ENCODE measurements around the gene DDX1. TPM values are rescaled to one million over a fixed set of nuclear protein-coding genes. Genes with fewer than 3 reads are reported as not detected.
A peak's percentile ranks its signal among the peaks of the same experiment; 100 is the strongest.

The DDX1 gene
- total RNA-seq, 1 donor from 2014 or later: 75.4 TPM

DNA sequence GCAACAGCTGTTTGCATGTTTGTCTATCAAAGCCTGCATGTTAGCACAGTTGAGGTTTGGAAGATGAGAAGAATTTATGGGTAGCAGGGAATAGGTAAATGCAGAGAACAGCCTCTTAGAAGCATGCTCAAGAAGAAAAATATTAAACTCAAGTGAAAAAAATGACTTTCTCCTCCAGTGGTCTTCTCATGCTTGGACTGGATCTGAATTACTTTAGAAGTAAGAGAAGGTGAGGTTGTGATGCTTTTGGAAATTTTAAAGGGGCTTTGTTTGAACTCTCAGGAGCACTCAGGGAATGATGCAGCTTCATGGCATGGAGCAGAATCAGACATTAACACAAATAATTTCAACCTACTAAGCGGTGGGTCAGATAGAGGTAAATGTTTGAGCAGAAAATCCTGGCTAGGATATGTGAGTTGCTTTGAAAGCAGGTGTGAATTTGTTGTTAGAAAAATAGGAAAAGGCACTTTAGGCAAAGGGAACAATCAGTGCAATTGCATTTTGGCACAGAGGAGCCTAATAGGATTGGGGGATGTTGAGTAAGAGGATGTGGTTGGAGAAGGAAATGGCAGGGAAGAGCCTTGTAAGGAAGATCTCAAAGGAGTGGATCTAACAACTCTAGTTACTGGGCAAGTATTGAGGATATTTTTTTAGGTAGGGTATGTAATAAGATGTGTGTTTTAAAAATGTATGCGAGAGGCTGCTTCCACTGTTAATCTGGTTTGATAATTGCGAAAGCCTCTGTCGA lies 76.3 kb downstream of the DDX1 start:
- intact Hi-C loops (cut with DNase I): no loop called here
- ATAC-seq (peak; percentile 65), DNase-seq (ENCODE audit: low spot score) (no peak)

DNA sequence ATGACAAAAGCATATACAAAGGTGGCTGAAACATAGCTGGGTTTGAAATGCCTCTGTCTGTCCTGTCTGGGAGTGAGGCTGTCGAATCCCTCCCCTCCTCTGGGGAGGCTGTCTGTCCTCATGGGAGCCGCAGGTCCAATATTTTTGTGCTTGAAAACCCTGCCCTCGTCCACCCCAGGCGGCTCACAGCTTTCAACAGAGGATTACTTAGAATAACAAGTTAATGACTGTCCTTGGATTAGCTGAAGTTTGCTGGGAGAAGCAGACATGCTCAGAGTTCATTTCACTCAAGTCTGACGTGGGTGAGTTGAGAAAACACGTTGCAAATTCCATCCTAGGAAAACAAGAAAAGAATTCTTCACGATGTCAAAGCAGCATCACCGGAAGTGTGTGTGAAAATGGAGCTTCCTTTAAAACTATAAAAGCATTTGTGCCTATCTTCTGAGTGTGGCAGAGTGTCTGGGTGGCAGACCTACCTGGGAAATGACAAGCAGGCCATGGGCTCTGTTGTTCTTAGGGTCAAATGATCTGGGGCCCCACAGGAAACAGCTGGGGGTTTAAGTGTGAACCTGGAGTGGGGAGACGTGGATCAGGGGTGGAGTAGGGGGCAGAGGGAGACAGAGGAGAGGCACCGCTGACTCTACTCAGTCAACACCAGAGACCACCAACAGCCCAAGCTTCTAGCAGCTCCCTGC lies 77.1 kb downstream of the DDX1 start:
- ATAC-seq (peak; percentile 17), DNase-seq (ENCODE audit: low spot score) (no peak)
- intact Hi-C loops (cut with DNase I): no loop called here

DNA sequence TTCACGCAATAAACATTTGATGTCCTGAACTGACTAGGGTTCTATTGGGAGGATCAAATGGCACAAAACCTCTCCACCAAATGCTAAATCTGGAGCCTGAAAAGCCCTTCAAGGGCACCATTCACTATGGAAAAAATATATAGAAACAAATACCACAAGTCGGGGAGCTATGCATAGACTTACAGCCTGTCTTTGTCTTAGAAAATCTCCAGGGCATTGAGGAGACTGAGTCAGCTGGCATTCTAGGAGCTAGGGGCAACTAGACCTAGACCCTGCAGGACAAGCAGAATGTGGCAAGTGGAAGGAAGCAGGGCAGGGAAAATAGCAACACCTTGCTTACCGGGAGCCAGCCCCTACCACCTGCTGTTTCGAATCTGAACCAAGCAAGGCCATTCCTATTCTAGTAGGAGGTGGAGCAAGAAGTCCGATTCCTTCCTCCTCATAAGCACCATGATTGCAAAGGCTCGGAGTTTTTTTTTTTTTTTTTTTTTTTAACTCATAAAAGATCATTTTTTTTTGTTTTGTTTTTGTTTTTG lies 77.8 kb downstream of the DDX1 start:
- intact Hi-C loops (cut with DNase I): no loop called here
- ATAC-seq: no peak
- DNase-seq (ENCODE audit: low spot score): no peak

DNA sequence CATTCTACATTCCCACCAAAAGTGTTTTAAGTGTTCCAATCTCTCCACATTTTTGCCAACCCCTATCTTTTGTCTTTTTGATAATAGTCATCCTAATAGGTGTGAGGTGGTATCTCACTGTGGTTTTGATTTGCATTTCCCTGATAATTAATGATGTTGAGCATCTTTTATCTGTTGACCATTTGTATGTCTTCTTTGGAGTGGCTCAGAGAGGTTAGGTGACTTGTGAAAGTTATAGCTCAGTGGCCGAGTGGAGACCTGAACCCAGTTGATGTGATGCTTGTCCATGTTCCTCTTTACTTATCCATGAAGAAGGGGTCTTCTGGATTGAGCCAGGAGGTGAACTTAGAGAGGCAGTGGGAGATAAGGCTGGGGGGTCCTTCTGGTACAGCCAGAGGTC lies 78.8 kb downstream of the DDX1 start:
- no peak for ATAC-seq
- intact Hi-C loops (cut with DNase I): no loop called here

DNA sequence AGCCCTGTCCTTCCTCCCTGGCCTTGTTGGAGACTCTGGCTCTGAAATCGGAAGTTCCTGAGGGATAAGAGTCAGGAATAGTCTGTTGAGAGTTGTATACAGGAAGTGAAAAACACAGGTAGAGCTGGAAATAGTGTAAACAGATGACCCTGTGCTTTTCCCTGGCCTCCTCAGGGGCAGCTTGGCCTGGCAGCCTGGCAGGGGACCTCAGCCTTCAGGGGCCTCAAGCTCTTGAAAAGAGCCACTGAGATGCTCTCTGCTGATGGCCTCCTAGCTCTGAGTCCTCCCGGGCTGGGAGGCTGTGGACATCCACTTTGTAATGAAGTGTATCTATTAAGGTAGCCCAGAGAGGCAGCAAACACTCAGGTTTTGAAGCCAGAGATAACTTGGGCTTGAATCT lies 79.3 kb downstream of the DDX1 start:
- DNase-seq (ENCODE audit: low spot score) (no peak), ATAC-seq (no peak)
- intact Hi-C loops (cut with DNase I): no loop called here

More for the DNA sequence above, 78.8 kb downstream of the DDX1 start:
- no peak for DNase-seq (ENCODE audit: low spot score)

DNA sequence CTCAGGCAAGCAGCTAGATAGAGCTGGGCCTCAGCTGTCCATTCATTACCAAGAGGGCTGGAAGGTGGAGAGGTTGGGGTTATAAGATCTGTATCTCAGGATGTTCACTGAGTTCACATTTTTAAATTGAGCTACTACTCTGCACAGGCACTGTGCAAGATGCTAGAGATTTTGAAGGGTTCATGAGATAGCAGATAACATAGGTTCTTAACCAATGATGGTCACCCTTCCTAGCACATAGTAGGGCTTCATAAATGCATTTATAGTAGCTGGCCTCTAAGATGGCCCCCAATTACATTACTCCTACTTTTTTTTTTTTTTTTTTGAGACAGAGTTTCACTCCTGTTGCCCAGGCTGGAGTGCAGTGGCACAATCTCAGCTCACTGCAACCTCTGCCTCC lies 79.7 kb downstream of the DDX1 start:
- intact Hi-C loops (cut with DNase I): no loop called here
- ATAC-seq (no peak), DNase-seq (ENCODE audit: low spot score) (no peak)

DNA sequence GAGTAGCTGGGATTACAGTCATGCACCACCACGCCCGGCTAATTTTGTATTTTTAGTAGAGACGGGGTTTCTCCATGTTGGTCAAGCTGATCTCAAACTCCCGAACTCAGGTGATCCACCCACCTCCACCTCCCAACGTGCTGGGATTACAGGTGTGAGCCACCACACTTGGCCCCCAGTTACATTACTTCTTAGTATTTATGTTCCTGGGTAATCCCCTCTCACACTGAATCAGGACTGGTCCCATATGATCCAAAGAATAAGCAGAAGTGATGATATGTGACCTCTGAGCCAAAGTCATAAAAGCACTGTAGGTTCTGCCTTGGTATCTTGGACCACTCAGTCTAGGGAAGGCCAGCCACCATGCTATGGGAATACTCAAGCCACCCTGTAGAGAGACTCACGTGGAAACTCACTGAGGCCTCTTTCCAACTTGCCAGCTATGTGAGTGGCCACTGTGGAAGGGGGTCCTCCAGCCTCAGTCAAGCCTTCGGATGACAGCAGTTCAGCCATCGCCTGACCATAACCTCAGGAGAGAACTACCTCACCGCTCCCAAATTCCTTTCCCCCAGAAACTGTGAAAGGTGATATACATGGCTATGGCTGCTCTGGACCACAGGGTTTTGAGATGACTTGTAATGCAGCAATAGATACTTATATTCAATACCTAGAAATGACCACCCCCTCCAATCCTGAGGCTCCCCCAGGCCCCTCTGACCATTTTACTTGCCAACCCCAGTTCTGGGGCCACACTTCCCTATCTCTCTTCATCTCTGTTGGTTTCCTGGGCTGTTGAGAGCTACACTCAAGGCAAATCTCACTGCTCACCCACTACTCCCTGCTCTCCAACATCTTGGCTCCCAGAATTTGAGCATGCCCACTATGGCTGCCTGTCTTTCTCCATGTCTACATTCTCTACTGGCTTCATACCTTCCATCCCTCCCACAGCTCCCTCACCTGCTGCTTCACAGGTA lies 80.5 kb downstream of the DDX1 start:
- intact Hi-C loops (cut with DNase I): no loop called here
- DNase-seq (ENCODE audit: low spot score) (no peak), ATAC-seq (no peak)

DNA sequence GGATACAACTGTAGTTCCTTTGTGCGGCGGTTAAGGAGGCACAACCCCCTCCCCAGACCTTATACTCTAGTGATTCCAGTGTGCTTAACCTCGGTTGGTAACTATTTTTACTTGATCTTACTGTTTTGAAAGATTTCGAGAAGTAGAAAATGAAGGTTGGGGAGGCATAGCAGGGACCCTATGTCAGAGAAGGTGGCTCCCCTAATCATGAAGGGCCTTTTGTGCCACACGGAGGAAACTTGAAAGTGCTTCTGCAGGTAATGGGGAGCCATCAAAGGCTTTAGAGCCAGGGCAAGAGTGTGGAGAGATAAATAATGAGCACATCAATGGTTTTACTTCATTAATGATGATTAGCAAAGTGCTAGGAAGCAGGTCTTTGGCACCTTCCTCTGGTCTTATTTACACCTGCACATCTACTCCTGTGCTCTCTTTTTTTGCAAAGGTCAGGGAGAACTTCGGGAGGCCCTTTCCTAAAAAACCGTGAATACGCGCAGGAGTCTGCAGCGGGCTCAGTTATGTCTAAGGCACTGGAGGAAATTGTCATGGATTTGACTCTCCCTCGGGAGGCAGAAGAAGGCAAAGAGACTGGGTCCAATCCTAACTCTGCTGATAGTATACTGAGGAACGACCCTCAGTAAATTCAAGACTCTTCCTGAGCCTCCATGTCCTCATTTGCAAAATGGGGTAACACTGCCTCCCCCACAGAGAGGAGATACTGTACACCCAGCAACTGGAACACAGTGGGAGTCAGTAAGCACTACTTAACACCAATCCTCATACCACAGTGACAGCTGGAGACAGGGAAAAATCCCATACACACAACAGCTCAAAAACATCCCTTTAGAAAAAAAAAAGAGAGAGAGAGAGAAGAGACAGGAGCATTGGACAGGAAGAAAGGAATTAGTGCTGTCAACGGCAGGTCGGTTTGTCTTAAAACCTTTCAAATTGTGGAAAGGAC lies 81.6 kb downstream of the DDX1 start:
- intact Hi-C loops (cut with DNase I): no loop called here
- ATAC-seq (no peak), DNase-seq (ENCODE audit: low spot score) (no peak)

DNA sequence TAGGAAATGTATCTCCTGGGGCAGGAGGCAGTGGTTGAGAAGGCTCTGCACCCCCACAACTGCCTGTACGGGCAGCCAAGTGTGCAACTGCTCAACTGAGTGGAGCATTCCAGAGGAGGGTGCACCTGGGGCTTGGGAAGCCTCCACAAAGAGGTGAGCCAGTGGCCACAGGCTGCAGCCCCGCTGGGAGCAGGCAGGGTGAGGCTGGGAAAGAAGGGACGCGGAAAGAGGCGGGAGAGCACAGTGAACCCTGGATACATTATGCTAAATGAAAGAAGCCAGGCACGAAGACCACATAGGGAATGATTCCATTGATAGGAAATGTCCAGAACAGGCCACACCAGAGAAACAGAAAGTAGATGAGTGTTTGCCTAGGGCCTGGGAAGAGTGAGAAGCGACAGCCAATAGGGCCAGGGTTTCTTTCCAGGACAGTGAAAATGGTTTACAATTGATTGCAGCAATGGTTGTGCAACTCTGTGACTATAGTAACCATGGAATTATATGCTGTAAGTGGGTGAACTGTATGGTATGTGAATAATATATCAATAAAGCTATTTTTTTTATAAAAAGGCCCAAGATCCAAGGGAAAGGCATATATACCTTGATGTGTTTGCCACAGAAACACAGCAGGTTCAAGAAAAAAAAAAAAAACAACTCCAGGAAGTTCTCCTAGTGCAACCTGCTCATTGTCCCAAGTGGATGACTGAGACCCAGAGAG lies 82.4 kb downstream of the DDX1 start:
- intact Hi-C loops (cut with DNase I): no loop called here
- ATAC-seq (no peak), DNase-seq (ENCODE audit: low spot score) (no peak)

DNA sequence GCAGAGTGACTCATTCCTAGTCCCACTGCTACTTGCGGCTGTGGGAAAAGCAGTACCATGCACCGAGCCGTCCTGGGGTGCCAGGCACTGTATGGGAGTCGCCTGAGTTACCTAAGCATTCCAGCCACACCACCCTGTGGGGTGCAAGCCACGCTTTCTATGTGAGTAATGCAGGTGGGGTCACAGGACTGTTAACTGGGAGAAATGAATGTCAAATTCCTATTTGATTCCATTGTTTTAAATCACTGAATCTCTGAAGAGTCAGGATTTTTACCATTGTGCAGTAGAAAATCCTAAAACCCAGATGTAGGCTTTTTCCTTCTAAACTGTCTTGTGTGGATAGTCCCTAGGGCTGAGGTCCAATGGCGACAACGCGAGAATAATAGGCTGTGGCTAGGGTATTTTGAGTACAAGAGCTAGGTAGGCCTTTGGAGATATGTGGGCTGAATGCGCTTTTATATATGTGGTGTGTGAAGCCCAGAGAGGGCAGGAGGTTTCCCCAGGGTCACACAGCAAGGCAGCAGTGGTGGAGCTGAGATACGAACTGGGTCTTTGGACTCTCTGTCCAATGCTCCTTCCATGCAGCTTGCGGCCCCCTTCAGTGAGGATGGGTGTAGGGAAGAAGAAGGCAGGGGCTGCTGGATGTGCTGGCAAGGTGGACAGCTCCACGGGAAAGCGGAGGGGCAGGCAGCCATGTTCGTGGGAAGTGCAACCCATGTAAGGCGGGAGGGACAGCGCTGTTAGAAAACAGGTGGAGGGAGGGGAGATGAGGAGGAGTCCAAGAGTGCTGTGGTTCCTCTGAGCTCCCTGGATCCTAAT lies 83.2 kb downstream of the DDX1 start:
- DNase-seq (ENCODE audit: low spot score): no peak
- no peak for ATAC-seq
- intact Hi-C loops (cut with DNase I): no loop called here

DNA sequence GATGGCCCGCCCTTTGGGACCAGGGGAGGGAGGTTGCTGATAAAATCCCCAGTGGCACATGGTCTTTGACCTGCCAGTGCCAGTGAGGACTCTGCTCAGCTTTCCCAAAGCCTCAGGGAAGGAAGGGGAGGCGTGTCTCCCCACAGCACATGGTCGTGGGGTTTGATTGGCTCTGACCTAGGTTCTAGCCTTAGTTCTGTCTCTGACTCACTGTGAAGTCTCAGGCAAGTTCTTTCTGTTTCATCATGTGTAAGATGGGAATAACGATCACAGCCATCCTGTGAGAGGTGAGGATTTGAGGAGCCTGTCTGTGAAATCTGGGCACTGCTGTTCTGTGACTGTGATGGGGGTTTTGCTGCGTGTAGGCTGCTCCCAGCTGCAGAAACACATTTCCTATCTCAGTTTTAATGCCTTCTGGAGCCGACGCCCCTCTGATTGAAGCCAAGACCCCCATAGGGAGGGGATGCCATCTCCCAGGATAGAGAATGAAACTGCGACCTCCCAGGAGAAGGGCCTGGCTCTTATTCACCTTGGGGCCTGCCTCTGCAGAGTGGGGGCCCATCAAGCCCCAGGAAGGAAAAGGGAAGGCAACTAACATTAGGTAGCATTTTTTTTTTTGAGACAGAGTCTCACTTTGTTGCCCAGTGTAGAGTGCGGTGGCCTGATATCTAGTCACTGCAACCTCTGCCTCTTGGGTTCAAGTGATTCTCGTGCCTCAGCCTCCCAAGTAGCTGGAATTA lies 84.0 kb downstream of the DDX1 start:
- DNase-seq (ENCODE audit: low spot score) (no peak), ATAC-seq (no peak)
- intact Hi-C loops (cut with DNase I): no loop called here

DNA sequence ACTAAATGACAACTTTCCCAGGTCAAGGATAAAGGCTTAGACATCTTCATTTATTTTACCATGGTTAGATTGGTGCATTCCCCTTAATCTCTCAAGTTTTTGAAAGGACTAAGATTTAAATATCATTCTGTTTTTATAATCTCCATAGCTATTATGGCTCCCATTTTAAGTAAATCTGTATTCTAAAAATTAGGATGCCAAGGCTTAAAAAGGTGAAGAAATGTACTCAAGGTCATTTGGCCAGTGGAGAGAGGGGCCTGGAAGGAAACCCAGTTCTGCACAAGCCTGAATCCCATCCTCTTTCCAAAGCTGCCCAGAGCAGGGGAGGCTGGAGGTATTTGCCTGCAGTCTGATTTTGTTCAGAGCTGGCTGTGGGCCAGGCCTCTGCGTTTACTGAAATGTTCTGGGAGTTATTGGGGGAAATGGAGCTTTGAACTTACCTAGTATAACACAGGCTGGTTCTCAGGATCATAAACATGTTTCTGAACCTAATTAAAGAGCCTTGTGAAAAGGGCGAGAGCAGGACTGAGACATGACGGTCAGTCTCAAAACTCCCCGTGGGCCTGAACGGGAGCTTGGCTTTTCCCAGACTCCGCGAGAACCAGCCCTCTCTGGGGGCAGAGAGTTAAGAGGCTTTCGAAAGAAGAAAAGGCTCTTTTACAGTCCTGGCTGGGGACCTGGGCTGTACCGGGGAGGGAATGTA lies 85.6 kb downstream of the DDX1 start:
- DNase-seq (ENCODE audit: low spot score) (no peak), ATAC-seq (peak; percentile 84)
- intact Hi-C loops (cut with DNase I): no loop called here

DNA sequence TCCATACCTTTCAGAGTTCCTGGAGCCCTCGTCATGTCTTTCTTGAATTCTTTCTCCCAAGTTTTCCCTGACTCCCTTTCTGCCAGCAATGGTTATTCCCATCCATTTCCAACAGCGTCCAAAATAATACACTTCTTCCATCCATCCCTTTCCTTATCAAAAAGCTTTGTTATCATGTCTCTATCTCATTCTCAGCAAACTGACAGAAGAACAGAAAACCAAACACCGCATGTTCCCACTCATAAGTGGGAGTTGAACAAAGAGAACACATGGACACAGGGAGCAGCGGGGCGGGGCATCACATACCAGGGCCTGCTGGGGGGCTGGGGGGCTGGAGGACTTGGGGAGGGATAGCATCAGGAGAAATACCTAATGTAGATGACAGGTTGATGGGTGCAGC lies 86.7 kb downstream of the DDX1 start:
- intact Hi-C loops (cut with DNase I): no loop called here
- DNase-seq (ENCODE audit: low spot score) (no peak), ATAC-seq (no peak)

DNA sequence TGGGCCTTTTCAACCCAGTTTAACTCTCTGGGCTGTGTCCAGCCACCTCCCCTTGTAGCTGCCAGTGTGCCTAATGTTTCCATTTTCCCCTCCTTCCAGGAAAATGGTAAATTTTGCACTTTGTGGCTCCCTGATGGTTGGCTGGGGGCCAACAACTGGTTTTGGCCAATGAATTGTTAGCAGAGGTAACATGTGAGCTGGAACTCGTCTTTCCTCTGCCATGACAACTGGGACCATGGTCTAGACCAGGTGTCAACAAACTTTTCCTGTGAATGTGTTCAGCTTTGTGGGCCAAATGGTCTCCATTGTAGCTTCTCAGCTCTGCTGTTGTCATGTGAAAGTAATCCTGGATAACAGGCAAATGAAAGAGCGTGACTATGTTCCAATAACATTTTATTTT lies 87.2 kb downstream of the DDX1 start:
- ATAC-seq (no peak), DNase-seq (ENCODE audit: low spot score) (no peak)
- intact Hi-C loops (cut with DNase I): no loop called here

DNA sequence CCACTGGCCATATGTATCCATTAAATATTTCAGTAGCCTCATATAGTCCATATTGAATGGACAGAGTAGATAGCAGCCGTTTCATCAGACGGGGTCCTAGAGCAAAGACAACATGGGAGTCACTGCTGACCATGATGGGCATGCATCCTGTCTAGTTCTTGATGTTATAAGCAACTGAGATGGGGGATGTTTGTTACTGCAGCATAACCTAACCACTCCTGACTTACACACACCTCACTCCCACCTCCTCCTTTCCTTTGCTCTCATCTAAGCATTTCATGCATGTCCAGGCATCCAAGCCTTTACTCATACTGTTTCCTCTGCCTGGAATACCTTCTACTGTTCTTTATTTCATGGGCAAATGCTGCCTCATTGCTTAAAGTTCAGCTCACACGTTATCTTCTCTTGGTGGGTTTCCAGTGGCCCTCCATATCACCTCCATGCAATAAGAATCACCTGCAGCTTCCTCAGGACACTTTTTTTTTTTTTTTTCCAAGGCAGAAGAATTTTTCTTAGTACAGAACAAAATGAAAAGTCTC lies 87.8 kb downstream of the DDX1 start:
- intact Hi-C loops (cut with DNase I): no loop called here
- DNase-seq (ENCODE audit: low spot score) (no peak), ATAC-seq (no peak)

Measured in sciatic nerve (tissue), 2 donors.